HAP-1 (cell line): ENCODE data around the gene DCT.

ENCODE experiments used
- DNase-seq, 2 experiments: peaks; one replicate each; pipeline ENCODE4 v3.0.0-alpha.2; 2016 to 2020; ENCODE audit warnings: low spot score in 2 of 2
- H3K27me3 ChIP-seq: fragments of 250-450 bp; sonication (Bioruptor Pico); 2 replicates; pipeline ENCODE4 v1.5.1; 2020; ENCODE audit warnings: low read depth, mild to moderate bottlenecking, moderate library complexity
- H3K36me3 ChIP-seq: fragments of 250-450 bp; sonication (Bioruptor Pico); replicated peaks from 2 replicates; pipeline ENCODE4 v1.5.1; 2020; ENCODE audit warnings: mild to moderate bottlenecking
- H3K4me1 ChIP-seq: fragments of 250-450 bp; sonication (Bioruptor Pico); 2 replicates; pipeline ENCODE4 v1.5.1; 2020; ENCODE audit warnings: mild to moderate bottlenecking
- H3K4me3 ChIP-seq: fragments of 250-450 bp; sonication (Bioruptor Pico); 2 replicates; pipeline ENCODE4 v1.5.1; 2020; ENCODE audit warnings: mild to moderate bottlenecking, moderate library complexity
- H3K9me3 ChIP-seq: fragments of 250-450 bp; sonication (Bioruptor Pico); 2 replicates; pipeline ENCODE4 v1.5.1; 2020; ENCODE audit warnings: mild to moderate bottlenecking, moderate library complexity
- in situ Hi-C: fragments of 300-500 bp; cut with MboI; formaldehyde crosslinking; loops from 3 replicates; pipeline ENCODE4 v1.14.3; 2020; ENCODE audit warnings: low sequenced_read_pairs, inconsistent platforms, mixed read lengths

DCT gene

GRCh38 chr13:94408314-94409036 is 71.0 kb downstream of the DCT start:
- Histone ChIP-seq H3K4me1 (no peaks in the 10 kb centered on the region), H3K4me3 (no peak overlapping the region), H3K9me3 (no peaks in the 10 kb centered on the region), H3K36me3 (no peaks in the 10 kb centered on the region), H3K27me3 (no peaks in the 10 kb centered on the region)
- no peak for DNase-seq
- in situ Hi-C loops: no loop called here

GRCh38 chr13:94400874-94401273 is 78.6 kb downstream of the DCT start:
- DNase-seq: no peak
- in situ Hi-C loops: no loop called here
- H3K4me3 ChIP-seq: no peak overlapping the region

DNA sequence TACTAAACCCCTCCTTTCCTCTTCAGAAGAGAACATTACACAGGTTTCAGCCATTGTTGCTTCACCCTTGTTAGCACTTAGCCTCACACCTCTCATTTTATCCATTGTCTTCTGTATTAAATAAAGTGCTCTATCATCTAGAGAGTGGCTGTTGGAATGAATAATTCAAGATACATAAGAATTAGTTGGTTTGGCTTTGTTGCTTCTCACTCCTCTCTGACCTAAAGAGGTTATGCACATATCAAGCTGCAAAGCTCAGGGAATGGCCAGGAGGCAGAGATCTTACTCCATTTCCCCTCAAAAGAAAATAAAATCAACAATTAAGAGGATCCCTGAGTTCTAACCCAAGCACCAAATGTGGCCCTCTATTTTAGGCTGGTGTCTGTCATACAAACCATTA is 79.7 kb downstream of the DCT start:
- DNase-seq: no peak
- H3K4me3 ChIP-seq: no peak overlapping the region
- no peaks in the 10 kb centered on the region for H3K9me3 ChIP-seq
- in situ Hi-C loops: no loop called here
- H3K4me1 ChIP-seq: no peaks in the 10 kb centered on the region
- H3K27me3 ChIP-seq: no peaks in the 10 kb centered on the region
- no peaks in the 10 kb centered on the region for H3K36me3 ChIP-seq

More at GRCh38 chr13:94400874-94401273, 78.6 kb downstream of the DCT start:
- no peaks in the 10 kb centered on the region for H3K9me3 ChIP-seq
- H3K36me3 ChIP-seq: no peaks in the 10 kb centered on the region
- no peaks in the 10 kb centered on the region for H3K27me3 ChIP-seq
- H3K4me1 ChIP-seq: no peaks in the 10 kb centered on the region

- no peaks in the 10 kb centered on the region for H3K4me1 ChIP-seq
- in situ Hi-C loops: no loop called here
- H3K27me3 ChIP-seq: no peaks in the 10 kb centered on the region
- H3K36me3 ChIP-seq: no peaks in the 10 kb centered on the region
- DNase-seq: no peak
- H3K9me3 ChIP-seq: no peaks in the 10 kb centered on the region
- no peak overlapping the region for H3K4me3 ChIP-seq
Observed at GRCh38 chr13:94395860-94396259, 83.6 kb downstream of the DCT start.

GRCh38 chr13:94394723-94395122 is 84.8 kb downstream of the DCT start:
- no peak for DNase-seq
- H3K36me3 ChIP-seq: no peaks in the 10 kb centered on the region
- no peaks in the 10 kb centered on the region for H3K4me1 ChIP-seq
- H3K4me3 ChIP-seq: no peak overlapping the region
- H3K9me3 ChIP-seq: no peaks in the 10 kb centered on the region
- no peaks in the 10 kb centered on the region for H3K27me3 ChIP-seq
- in situ Hi-C loops: no loop called here

DNA sequence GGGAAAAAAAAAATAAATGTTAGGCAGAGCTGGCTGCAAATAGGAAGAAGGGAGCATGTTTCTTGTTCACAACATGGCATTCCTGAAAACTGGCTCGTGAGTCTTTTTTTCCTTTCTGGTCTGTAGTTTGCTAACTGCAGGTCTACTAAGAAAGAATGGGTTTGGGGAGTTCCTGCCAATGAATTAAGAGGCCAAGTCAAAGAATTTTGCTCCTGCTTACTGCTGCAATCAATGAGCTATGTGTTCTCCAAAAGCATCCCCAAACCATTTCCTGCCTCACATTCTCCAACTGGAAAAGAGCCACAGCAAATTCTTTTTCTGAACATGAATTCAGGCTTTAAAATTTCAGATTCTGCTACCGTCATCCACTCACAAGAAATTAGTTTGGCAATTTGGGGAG is 88.6 kb downstream of the DCT start:
- Histone ChIP-seq H3K4me1 (no peaks in the 10 kb centered on the region), H3K9me3 (no peaks in the 10 kb centered on the region), H3K27me3 (no peaks in the 10 kb centered on the region), H3K4me3 (no peak overlapping the region), H3K36me3 (no peaks in the 10 kb centered on the region)
- in situ Hi-C loops: no loop called here
- DNase-seq: no peak

GRCh38 chr13:94389604-94390351 is 89.7 kb downstream of the DCT start:
- H3K27me3 ChIP-seq: no peaks in the 10 kb centered on the region
- H3K36me3 ChIP-seq: no peaks in the 10 kb centered on the region
- no peaks in the 10 kb centered on the region for H3K9me3 ChIP-seq
- in situ Hi-C loops: no loop called here
- no peak for DNase-seq
- H3K4me1 ChIP-seq: no peaks in the 10 kb centered on the region
- no peak overlapping the region for H3K4me3 ChIP-seq

GRCh38 chr13:94387047-94387446 is 92.4 kb downstream of the DCT start:
- Histone ChIP-seq H3K27me3 (no peaks in the 10 kb centered on the region; the same call in 1 of the 2 replicates), H3K4me3 (no peak overlapping the region), H3K36me3 (no peaks in the 10 kb centered on the region), H3K9me3 (no peaks in the 10 kb centered on the region), H3K4me1 (no peaks in the 10 kb centered on the region)
- in situ Hi-C loops: no loop called here
- DNase-seq: no peak
